Activated CD4-positive, alpha-beta T cell treated with anti-CD3 and anti-CD28 coated beads for 24 hours (primary cell): Measurements from ENCODE around the gene DCAF12L1.

Source experiments
- DNase-seq, 2 donors: peaks; one replicate each; pipeline ENCODE4 v3.0.0-alpha.2; 2020; ENCODE audit warnings: low read depth in 2 of 2

The DCAF12L1 gene

GRCh38 chrX:126552313-126553022 lies at the start of gene DCAF12L1:
DCAF12L1 (minus strand) TSS chrX:126552814; CDS start chrX:126552608, 206 bp downstream.
- DNase-seq, result no peak

GRCh38 chrX:126580877-126581276 lies 28.3 kb upstream of the DCAF12L1 start:
- DNase-seq, result no peak

- DNase-seq, result no peak
These were observed 23.3 kb upstream of the DCAF12L1 start for GRCh38 chrX:126575911-126576310.

- no peak for DNase-seq
These were observed 4.5 kb upstream of the DCAF12L1 start for GRCh38 chrX:126557151-126557550.

- DNase-seq, result no peak
These were observed 795 bp downstream of the DCAF12L1 start for GRCh38 chrX:126551725-126552312.

- no peak for DNase-seq
These were observed 1.3 kb downstream of the DCAF12L1 start for GRCh38 chrX:126551306-126551705.

GRCh38 chrX:126550816-126551215 lies 1.8 kb downstream of the DCAF12L1 start:
- DNase-seq, result no peak

- no peak for DNase-seq
These were observed 42.7 kb downstream of the DCAF12L1 start for GRCh38 chrX:126509923-126510322.
